ENCODE data around the gene BABAM2.
"Not testable (repeated sequence)": the region's sequence is repeated elsewhere in the genome, so short reads cannot be mapped to it uniquely, and the experiment has no call there.

Gene BABAM2

DNA sequence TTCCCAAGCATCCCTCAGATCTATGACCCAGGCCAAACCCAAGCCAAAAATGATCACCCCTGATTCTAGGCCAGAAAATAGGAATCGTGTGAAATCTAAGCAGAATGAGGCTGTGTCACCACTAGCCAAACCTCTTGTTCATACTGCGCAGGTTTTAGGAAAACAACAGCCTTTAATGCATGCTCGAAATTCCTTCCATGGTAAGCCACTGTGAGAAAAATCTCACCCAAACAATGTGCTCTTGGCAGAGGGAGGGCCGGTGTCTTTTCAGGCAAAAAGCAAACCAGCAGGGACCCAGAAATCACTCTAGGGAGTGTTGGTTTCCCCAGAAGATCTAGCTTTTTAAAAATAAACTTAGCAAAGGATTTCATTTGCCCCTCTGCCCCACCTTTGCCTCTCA is 430.9 kb downstream of the BABAM2 start:
- no peak for DNase-seq

DNA sequence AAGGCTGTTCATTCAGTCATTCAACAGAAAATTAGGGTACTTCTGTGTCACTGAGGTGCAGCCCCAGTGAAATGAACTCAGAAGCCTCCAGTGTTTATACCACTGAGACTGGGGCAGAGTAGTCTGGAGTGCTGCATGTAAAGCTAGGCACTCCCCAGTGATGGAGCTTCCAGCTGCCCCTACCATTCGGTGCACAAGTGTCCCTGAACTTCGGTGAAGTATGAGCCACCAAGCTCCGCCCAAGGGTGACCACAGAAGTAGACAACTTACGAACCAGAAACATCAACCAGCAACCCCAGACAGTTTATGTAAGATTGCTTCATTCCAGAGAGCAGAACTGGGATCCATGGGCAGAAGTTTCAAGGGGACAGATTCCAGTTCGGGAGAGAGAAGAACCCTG is 431.5 kb downstream of the BABAM2 start:
- DNase-seq, result no peak

DNA sequence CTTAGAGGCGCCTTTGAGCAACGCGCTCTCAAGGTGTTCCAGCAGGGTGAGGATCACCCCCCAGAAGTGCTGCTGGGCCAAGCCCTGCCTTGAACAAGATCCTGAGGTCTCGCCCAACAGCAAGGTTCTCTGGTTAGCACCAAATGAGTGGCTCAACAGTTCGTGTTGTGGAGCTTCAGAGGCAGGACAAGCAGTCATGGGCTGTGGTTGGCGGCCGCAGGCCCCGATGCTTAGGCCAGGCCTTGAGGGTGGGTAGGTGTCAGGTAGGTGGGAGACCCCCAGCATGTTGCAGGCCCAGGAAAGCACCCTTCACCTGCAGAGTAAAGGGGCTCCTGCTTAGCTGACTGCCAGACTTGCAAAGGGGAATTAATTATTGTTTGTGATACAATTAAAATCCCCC is 431.9 kb downstream of the BABAM2 start:
- DNase-seq, result no peak

DNA sequence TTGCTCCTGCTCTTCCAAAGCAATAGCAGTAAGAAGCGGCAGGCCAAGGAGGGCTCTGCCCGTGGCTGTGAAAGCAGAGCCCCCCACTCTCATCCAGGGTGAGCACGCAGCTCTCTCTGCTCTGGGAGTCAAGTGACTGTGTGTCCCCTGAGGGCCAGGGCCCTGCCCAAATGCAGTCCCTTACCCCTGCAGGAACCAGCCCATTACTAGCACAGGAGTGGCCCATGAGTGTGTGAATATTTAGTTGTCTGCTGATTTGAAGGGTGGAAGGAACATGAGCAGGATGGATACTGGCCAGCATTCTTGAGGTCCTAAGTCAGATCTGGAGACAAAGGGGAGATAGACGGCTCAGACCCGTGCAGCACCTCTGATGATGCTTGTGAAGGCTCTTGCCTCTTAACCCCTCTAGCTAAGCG is 432.5 kb downstream of the BABAM2 start:
- no peak for DNase-seq

DNA sequence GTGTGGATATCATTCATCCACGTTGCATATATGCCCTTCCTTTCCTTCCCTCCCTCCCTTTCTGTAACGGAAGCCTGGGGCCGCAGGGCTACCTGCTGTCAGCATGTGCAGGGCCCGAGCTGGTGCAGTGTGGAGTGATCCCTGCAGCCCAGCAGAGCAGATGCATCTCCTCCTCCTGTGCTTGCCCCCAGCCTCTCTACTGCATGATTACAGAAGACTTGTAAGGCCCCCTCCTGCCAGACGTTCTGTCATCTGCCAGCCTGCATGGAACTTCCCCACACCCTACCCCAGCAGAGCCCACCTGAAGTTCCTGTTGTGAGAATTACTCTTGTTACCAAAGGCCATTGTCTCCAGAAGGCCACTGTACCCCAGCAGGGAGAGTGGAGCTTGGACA is 434.6 kb downstream of the BABAM2 start:
- DNase-seq, result no peak

- no peak for DNase-seq
These were observed 435.3 kb downstream of the BABAM2 start for GRCh38 chr2:28325567-28326468.

DNA sequence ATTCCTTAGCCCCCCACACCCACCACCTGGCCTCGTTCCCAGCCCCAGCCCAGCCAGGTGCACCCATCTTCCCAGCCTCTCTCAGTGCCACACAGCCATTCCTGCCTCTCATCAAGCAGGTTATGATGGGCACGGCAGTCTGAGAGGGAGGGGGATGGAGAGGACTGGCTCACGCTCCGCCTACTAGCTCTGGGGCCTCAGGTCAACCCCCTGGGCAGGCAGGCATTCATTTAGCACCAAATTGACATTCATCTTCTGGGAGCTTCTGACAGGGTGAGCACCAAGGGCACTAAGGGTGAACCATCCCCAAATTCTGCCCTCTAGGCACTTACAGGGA is 435.9 kb downstream of the BABAM2 start:
- DNase-seq, result no peak

DNA sequence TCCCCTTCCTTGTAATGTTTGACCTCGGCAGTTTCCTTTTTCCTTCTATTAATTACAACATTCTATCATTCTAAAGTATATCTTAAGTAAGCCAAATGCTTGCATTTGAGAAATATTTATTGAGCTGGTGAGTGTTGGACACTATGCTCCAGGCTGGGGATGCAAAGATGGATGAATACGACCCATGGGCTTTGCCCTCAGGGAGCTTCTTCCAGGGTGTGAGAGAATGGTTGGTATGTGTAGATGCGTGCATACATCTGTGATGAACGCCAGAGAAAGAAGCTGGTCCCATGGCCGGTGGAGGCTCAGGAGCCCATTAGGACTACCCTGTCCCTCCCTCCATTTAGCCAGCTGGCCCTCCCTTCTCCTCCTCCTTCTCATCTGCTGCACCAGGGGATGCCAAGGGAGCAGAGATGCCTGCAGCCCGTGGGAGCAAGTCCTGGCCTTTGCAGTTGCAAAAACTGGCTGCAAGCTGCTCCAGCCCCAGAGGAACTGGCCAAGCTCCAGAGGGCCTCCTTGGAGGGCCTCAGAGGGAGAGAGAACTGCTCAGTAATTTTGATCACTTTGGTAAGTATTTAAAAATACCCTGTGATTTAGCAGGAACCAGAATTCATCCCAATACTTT is 436.5 kb downstream of the BABAM2 start:
- DNase-seq, result no peak

- DNase-seq, result no peak
These were observed 437.0 kb downstream of the BABAM2 start for GRCh38 chr2:28327581-28327955.

DNA sequence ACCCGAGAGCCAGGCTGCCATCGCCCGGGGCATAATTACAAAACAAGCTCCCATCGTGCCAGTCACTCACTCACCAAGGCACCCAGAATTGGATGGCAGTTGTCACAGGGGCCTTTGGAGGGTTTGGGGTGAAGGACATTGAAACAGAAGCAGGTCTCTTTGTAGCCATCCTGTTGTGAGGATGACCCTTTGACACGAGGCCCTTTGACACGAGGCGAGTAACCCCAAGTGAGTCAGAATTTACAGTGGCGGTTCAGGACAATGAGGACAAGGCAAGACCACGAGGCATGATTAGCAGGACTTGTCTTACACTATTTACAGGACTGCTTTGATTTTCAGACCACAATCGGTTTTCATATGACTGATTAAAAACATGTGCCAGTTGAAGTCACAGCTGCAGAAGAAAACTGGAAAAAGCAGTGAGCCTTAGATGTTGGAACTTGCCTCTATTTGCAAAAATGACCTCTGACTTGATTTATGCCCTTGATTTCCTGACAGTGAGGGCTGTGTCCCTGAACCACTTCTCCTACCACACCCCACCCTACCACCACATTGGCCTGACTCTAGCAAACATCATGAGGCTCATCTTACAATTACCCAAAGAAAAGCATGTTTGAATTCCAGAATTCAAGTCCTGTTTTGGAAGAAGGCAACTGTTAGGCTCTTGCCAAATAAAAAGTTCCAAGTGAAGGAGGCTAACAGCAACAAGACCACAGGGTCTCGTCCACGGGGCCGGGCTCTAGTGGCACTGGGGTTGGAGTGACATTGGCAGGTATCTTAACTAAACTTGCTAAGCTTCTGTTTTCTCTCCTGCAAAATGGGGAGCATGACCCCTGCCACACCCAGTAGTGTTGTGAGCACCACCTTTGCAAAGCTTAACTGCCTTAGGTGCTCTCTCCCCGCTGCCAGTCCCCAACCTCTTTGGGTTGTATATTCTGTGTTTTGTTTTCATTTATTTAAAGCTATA is 437.7 kb downstream of the BABAM2 start:
- DNase-seq, result no peak

- no peak for DNase-seq
These were observed 438.7 kb downstream of the BABAM2 start for GRCh38 chr2:28329184-28329583.

DNA sequence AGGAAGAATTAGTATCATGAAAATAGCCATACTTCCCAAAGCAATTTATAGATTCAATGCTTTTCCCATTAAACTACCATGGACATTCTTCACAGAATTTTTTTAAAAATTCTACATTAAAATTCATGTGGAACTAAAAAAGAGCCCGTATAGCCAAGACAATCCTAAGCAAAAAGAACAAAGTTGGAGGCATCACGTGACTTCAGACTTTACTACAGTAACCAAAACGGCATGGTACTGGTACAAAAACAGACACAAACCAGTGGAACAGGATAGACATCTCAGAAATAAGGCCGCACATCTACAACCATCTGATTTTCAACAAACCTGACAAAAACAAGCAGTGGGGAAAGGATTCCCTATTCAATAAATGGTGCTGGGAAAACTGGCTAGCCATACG is 440.2 kb downstream of the BABAM2 start:
- DNase-seq, result not testable (repeated sequence)

DNA sequence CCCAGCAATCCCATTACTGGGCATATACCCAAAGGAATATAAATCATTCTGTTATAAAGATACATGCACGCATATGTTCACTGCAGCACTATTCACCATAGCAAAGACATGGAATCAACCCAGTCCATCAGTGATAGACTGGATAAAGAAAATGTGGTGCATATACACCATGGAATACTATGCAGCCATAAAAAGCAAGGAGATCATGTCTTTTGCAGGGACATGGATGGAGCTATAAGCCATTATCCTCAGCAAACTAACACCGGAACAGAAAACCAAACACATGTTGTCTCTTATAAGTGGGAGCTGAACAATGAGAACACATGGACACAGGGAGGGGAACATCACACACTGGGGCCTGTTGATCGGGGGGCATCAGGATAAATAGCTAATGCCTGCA is 441.3 kb downstream of the BABAM2 start:
- not testable (repeated sequence) for DNase-seq

GRCh38 chr2:28332696-28333095 is 442.2 kb downstream of the BABAM2 start:
- DNase-seq, result no peak

DNA sequence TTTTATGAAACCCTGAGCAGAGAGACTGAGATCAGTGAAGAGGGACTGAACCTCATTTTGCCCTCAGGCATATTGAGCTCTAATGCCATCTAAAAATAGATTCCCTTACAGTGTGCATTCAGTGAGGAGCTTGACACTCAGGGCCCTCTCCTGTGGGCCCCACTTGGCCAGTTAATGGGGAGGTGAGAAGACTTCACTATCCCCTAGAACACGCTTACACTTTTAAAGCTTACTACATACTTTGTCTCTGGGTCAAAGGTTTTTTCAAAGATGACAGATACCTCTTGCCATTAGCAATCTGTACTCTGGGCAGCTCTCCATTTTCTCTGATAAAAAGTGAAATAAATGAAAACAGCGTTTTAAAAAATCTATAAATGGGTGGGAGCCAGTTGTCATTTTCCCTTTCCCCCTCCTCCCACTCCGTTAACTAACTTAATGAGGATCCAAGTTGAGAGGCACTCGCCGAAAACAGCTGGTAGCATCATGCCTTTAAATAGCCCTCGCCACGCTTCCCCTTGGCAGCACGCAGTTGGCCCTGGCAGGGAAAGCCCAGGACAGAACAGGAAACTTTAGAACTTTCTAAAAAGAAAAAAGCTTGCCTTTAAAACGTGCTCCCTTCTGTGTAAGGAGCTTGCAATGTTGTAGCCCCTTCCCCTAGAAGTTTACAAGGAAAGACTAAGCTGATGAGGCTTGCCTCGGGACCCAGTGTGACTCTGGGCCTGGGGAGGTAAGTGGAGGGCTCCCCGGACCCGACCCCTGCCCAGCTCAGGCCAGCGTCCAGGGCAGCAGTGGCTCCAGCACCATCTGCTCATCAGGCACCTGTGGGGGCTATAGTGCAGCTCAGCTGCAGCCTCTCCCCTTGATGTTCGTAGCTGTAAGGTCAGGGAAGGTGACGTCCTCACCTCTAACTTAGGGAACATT is 443.3 kb downstream of the BABAM2 start:
- DNase-seq, result no peak

DNA sequence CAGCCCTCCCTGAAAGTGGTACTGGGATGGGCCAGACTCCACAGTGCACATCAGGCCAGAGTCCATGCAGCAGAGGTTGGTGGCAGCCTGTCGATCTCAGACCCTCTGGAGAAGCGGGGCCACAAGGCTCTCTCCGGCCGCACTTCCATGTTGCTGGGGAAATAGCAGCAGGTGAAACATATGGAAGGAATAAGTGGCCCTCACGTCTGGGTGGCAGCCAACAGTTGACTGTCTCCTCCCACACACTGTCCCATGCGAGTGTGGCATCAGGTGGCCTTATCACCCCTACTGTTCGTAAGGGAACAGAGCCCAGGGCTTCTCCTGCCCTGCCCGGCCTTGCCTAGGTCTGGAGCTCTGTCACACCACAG is 444.0 kb downstream of the BABAM2 start:
- no peak for DNase-seq

DNA sequence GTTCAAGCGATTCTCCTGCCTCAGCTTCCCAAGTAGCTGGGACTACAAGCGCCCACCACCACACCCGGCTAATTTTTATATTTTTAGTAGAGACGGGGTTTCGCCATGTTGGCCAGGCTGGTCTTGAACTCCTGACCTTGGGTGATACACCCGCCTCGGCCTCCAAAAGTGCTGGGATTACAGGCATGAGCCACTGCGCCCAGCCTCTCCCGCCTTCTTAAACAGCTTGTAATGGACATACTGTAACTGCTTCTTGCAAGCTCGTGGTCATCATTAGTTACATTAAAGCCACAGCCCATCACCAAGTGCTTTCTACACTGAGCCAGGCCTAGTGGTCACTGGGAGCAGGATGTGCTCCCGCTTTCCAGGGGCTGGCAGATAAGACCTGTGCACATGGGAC is 444.7 kb downstream of the BABAM2 start:
- DNase-seq, result not testable (repeated sequence)

GRCh38 chr2:28335666-28336065 is 445.1 kb downstream of the BABAM2 start:
- no peak for DNase-seq

DNA sequence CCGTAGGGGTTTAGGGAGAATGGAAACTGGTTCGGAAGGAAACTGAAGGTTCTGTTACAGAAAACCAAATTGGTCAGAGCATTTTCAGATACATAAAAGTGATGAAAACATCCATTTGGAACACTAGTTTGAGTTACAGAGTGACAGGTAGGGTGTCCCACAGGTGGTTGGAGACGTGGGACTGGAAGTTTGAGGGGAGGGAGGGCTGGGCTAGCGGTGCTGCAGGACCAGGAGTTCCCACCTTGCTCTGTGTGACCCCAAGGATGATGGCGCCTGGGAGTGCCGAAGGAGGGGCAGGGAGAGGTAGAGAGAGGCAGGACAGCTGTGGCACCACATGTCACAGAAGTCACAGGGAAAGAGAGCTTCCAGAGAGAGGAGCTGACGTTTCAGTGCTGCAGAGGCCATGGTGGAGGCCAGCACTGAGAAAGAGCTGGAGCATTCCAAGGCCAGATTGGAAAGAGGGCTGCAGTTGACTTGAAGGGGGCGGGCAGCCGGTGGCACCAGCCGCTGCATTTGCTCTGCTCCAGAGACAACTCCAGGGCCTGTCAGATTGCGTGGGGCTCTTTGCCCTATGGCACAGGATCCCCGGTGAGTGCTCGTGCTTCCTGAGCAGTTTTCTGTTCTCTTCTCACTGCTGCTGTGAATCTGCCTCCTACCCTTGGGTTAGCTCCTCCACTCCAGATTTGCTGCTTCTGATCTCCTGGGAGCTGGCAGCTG is 445.9 kb downstream of the BABAM2 start:
- no peak for DNase-seq

- DNase-seq, result no peak
These were observed 446.6 kb downstream of the BABAM2 start for GRCh38 chr2:28336982-28337627.
